Measurements from ENCODE around the gene HACD2. TPM values are rescaled to one million over a fixed set of nuclear protein-coding genes. Genes with fewer than 3 reads are reported as not detected.

The HACD2 gene
- total RNA-seq, 2 donors from 2014 or later: 22.7 to 28.6 TPM

GRCh38 chr3:123505820-123506219 lies 79.0 kb downstream of the HACD2 start:
- no peak for DNase-seq (ENCODE audit: low spot score)
- H3K27me3 ChIP-seq: no peaks in the 10 kb centered on the region
- no peak for TF ChIP-seq CTCF (IDR thresholded peaks at IDR 0.05)
- H3K36me3 ChIP-seq: peaks cover 4% of the 10 kb centered on the region
- no peak overlapping the region for H3K4me3 ChIP-seq
- no peaks in the 10 kb centered on the region for H3K9me3 ChIP-seq
- H3K27ac ChIP-seq: no peak overlapping the region
- no peaks in the 10 kb centered on the region for H3K4me1 ChIP-seq

GRCh38 chr3:123503203-123503602 lies 81.7 kb downstream of the HACD2 start:
- no peaks in the 10 kb centered on the region for H3K4me1 ChIP-seq
- H3K9me3 ChIP-seq: no peaks in the 10 kb centered on the region
- H3K4me3 ChIP-seq: no peak overlapping the region
- H3K27ac ChIP-seq: no peak overlapping the region
- peaks cover 12% of the 10 kb centered on the region for H3K36me3 ChIP-seq
- no peak for DNase-seq (ENCODE audit: low spot score)
- H3K27me3 ChIP-seq: no peaks in the 10 kb centered on the region
- TF ChIP-seq CTCF (IDR thresholded peaks at IDR 0.05): no peak

GRCh38 chr3:123499322-123499721 lies 85.5 kb downstream of the HACD2 start:
- H3K36me3 ChIP-seq: peaks cover 14% of the 10 kb centered on the region
- no peaks in the 10 kb centered on the region for H3K4me1 ChIP-seq
- H3K4me3 ChIP-seq: no peak overlapping the region
- no peaks in the 10 kb centered on the region for H3K27me3 ChIP-seq
- no peak for DNase-seq (ENCODE audit: low spot score)
- no peak for TF ChIP-seq CTCF (IDR thresholded peaks at IDR 0.05)
- no peaks in the 10 kb centered on the region for H3K9me3 ChIP-seq
- no peak overlapping the region for H3K27ac ChIP-seq

- no peak for DNase-seq (ENCODE audit: low spot score)
- no peak for TF ChIP-seq CTCF (IDR thresholded peaks at IDR 0.05)
- H3K27ac ChIP-seq: no peak overlapping the region
- H3K27me3 ChIP-seq: no peaks in the 10 kb centered on the region
- H3K4me1 ChIP-seq: no peaks in the 10 kb centered on the region
- no peaks in the 10 kb centered on the region for H3K9me3 ChIP-seq
- H3K36me3 ChIP-seq: peaks cover 14% of the 10 kb centered on the region
- no peak overlapping the region for H3K4me3 ChIP-seq
Measured at GRCh38 chr3:123498761-123499160, 86.1 kb downstream of the HACD2 start.

- TF ChIP-seq CTCF (IDR thresholded peaks at IDR 0.05): no peak
- DNase-seq (ENCODE audit: low spot score): no peak
- no peaks in the 10 kb centered on the region for H3K9me3 ChIP-seq
- H3K27ac ChIP-seq: no peak overlapping the region
- H3K4me3 ChIP-seq: no peak overlapping the region
- H3K36me3 ChIP-seq: peaks cover 19% of the 10 kb centered on the region
- H3K27me3 ChIP-seq: no peaks in the 10 kb centered on the region
- H3K4me1 ChIP-seq: peaks cover 0 to 11% of the 10 kb centered on the region in 2 donors
Measured at GRCh38 chr3:123493912-123494311, 90.9 kb downstream of the HACD2 start.

GRCh38 chr3:123491966-123492587 lies 92.8 kb downstream of the HACD2 start:
- H3K27ac ChIP-seq: peak overlapping the region; percentile 16 to 59
- H3K4me1 ChIP-seq: peaks cover 0 to 14% of the 10 kb centered on the region in 2 donors
- TF ChIP-seq CTCF (IDR thresholded peaks at IDR 0.05): no peak

More at GRCh38 chr3:123491966-123492587, 92.8 kb downstream of the HACD2 start:
- DNase-seq (ENCODE audit: low spot score): no peak
- Histone ChIP-seq H3K4me3 (no peak overlapping the region), H3K27me3 (no peaks in the 10 kb centered on the region), H3K9me3 (no peaks in the 10 kb centered on the region), H3K36me3 (peaks cover 5% of the 10 kb centered on the region)
